UCSD-AML1 (cell line): ENCODE measurements around the gene AQP5.

Experiments
- DNase-seq: peaks from one replicate; lab custom pipeline; 2025; ENCODE audit not compliant: unreplicated experiment; lab: John Stamatoyannopoulos, UW

The AQP5 gene

DNA sequence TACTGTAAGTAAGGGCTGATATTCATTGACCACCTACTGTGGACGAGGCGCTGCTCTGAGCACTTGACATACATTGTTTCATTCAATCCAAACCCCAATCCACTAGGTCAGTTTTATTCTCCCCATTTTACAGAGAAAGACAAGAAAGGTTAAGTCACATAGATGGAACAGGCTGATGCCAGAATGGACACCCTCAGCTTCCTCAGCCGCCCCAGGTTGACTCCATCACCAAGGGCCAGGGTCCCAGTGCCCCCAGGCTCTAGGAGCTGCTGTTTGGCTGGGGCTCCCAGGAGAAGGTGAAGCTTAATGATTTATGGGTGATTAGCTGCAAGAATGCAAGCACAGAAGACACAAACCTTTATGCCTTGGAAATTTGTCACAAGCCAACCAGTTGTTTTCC lies 11.8 kb upstream of the AQP5 start:
- no peak for DNase-seq

DNA sequence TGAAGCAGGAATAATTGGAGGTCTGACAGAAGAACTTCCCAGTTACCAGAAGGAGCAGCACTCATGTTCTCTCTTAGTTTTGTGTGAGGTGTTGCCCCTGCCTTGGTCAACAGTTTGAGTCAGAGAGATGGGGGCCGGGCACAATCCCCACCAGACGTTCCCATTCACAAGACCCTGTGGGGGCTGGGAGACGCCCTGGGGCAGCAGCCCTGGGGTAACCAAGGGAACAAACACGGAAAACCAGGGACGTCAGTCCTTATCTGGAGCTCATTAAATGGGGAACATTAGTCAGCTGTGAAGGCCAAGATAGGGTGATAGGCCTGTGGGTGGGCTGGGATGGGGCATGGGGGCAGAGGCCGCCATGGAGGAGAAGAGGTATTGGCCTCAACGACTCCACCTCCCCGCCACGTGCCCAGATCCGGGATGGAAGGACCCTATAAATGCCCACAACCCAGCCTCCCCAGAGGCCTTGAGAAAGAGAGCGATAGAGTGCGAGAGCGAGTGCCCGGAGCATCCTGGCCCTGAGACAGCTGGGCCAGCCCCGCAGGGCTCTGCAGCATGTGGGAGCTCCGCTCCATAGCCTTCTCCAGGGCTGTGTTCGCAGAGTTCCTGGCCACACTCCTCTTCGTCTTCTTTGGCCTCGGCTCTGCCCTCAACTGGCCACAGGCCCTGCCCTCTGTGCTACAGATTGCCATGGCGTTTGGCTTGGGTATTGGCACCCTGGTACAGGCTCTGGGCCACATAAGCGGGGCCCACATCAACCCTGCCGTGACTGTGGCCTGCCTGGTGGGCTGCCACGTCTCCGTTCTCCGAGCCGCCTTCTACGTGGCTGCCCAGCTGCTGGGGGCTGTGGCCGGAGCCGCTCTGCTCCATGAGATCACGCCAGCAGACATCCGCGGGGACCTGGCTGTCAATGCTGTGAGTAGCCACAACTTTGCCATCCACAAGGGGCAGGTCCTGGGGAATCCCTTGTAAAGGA lies 11.1 kb upstream of the AQP5 start, which contains the start of gene AQP2:
AQP2 (plus strand) TSS at position 465 of the 979 bp plus-strand sequence; CDS start at position 559, 94 bp downstream.
- no peak for DNase-seq

DNA sequence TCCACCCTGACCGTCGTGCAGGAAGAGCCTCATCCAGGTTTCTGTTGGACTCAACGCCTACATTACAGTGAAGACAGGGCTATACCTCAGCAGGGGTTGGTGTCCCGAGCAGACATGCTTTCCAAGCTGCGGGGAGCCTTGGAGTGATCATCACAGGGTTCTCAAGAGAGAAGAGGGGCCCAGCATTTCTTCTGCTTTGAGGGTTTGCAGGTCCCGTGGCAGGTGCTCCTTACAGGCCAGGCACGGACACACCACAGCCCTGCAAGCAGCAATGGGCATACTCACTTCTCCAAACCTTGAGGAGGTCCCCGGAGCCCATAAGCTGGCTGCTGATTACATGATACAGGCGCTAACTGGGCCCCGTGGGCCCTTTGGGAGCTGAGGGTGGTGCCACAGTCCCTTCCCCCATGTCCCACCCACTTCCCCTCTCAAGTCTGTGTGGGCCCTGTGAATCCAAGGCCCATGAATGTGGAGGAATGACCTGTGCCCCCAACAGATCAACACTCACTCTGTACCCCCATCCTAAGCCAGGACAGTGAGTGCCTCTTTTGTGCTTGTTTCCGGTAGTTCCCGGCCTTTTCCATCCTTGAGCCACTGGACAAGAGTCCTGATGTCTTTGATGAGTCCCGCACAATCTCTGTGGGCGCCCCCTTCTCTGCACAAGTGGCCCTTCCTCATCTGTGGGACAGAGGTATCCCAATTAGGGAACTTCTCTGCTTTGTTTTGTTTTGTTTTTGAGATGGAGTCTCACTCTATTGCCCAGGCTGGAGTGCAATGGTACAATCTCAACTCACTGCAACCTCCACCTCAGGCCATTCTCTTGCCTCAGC lies 10.0 kb upstream of the AQP5 start:
- no peak for DNase-seq

DNA sequence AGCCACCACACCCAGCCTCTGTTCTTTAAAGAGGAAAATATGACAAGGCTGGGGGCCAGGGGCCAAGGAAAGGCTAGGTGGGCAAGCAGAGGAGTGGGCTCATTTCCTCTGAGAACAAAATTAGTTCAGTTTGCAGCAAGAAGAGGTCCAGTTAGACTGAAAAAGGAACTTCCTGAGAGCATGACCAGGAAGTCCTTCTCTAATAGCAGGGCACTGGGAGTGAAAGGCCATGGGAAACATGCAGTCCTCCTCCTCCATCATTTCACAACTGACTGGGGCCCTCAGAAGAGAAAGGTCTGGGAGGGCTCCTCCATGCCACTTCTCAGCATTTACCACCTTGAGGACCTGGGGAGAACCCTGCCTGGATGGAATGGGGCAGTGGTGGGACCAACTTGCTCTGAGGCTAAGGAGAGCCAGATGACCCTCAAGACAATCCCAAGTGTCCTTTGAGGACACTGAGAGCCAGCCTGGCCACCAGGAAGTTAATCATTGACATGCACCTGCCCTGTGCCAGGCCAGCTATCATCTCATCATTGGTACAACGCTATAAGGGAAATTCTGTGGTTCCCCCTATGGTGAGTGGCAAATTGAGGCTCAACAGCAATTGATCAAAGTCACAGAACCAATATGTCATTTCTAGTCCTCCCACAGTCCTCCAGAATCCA lies 9.1 kb upstream of the AQP5 start:
- no peak for DNase-seq

DNA sequence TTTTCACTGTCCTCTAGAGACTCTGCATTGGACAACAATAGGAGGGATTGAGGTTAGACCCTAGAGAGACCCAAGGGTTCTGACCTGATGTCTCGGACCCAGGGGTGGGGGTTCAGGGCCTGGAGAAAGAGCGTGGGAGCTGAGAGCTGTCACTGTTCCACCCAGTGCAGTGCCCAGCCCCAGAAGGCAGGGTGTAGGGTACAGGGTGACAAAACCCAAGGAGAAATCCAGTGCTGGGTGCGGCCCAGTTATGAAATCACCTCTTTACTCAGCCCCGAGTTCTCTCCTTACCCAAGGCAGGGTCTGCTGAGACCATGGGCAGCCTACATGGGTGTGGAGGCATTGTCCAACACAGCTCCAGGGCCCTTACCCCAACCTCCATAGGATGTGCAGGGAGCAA lies 8.5 kb upstream of the AQP5 start:
- DNase-seq, result no peak

DNA sequence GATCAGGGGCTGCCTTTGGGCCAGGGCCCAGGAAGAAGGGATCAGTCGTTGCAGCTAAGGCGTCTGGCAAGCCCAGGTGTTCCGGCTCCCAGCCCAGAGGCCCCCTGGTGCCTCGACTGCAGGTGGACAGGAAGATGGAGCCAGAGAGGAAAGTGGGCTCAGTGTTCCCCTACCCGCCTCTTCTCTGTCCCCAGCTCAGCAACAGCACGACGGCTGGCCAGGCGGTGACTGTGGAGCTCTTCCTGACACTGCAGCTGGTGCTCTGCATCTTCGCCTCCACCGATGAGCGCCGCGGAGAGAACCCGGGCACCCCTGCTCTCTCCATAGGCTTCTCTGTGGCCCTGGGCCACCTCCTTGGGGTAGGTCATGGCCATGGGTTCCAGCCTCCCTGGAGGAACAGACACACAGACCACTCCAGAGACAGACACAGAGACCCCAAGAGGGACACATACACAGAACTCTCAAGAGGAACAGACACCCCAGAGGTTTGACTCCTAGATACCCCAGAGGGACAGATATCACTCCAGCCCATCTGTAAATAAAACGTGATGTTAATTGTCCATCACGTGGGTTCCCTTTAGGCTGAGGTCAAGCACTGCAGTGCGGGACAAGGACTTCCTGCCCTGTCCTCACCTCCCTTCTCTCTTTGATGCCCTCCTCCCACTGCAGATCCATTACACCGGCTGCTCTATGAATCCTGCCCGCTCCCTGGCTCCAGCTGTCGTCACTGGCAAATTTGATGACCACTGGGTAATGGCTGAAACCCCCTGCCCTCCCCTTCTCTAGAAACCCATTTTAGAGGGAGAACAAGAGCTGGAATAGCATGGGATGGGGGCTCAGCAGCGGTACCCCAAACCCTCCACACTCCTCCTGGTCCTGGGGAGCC lies 7.5 kb upstream of the AQP5 start:
- no peak for DNase-seq

DNA sequence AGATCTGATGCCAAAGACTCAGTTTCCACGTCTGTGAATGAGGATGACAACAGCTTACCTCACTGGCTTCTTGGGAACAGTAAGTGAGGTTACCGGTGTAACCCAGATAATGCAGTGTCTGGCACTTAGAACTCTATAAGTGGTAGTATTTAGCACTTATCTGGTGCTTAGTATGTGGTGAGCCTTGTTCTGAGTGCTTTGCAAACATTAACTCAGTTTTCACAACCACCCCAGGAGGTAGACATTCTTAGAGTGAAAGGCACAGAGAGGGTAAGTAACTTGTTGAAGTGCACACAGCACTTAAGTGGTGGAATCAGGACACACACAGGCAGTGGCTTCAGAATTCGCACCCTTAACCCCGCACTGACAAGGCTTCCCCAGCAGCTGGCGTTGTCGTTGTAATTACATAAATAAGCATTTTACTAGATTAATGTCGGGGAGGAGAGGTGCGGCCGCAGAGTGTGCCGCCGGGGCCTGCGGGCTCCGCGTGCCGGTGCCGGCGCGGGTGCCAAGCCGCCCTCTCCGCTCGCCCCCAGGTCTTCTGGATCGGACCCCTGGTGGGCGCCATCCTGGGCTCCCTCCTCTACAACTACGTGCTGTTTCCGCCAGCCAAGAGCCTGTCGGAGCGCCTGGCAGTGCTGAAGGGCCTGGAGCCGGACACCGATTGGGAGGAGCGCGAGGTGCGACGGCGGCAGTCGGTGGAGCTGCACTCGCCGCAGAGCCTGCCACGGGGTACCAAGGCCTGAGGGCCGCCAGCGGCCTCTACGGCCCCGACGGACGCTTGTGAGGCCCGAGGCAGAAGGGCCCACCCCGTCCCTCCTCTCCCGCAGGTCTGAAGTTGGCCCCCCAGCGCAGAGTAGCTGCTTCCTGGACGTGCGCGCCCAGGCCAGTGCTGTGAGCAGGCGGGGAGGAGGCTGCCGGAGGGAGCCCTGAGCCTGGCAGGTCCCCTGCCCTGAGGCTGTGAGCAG lies 6.5 kb upstream of the AQP5 start:
- no peak for DNase-seq

DNA sequence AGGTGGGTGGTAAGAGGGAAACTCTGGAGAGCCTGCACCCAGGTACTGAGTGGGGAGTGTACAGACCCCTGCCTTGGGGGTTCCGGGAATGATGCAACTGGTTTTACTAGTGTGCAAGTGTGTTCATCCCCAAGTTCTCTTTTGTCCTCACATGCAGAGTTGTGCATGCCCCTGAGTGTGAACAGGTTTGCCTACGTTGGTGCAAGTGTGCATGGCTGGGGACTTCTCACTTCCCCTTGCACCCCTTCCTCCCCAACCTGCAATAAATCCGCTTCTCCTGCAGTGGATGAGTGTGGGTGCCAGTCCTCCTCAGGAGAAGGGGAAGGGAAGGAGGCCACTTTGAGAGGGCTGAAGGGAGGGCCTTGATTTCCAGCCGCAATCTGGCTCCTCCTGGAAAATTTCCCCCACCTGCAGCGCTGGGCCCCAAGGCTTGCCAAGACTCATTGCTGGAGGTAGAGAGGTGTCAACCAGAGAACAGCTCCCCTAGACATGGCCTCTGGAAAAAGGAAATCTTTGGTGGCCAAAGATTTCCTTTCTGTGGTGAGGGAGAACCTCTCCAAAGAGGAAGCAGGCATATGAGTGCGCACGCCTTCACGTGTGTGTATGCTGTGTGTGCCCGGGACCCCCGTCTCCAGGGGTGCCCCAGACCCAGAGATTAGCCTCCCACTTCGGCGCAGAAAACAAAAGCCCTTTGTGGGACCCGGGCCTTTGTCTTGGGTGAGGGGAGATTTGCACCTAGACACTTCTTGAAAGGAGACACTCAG lies 5.6 kb upstream of the AQP5 start:
- DNase-seq, result peak; percentile 36

DNA sequence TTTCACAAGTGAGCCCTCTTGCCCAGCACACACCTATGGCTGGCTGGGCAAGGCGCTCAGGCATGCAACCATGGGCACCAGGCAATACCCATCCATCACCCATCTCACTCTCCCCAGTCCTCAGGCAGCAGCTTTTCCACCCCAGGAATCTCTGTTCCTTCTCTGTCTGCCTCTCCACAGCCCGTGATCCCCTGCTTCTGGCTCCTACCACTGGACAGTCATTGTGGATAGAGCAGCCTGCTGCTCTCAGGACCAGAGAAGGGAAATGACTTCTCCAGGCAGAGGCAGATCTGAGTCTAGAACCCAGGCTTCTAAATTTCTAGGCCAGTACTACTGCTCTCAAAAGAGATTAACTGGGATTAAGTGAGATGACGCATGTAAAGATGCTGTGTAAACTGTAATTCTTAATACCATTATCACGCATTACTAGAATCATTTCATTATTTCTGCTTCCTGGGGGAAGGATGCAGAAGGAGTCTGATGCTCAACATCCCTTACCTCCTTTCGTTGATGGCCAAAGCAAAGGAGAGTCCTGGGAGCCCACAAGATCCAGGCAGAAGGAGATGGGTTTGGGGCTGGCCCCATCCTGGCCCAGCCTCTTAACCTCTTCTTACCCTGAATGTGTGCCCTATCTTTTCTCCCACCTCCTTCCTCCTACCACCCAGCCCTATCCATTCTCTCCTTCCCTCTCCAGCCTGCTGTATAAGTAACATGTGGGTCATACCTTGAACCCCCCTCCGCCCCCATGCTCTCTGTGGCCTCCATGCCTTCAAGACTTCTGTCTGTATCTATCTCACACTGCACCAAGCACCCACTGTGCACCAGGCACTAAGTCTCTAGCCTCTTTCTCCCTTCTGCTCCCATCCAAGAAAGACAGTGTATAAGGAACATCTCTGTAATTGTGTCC lies 4.8 kb upstream of the AQP5 start:
- no peak for DNase-seq

DNA sequence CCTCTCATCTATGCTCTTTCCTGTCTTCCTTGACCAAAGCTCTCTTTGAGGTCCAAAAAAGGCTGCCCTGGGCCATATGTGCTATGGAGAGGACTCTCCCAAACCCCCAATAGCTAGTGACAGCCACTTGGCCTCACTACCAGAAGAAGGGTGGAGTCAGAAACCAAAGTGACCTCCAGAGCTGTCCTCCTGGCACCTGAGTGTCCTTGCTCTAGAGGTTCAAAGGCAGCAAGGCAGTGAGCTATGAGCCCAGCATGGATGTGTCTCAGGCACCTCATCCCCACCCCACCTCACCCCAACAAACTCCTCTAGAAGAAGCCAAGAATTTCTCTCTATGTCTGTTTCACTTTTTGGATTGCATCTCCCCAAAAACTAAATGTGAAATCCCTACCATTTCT lies 4.1 kb upstream of the AQP5 start:
- no peak for DNase-seq

DNA sequence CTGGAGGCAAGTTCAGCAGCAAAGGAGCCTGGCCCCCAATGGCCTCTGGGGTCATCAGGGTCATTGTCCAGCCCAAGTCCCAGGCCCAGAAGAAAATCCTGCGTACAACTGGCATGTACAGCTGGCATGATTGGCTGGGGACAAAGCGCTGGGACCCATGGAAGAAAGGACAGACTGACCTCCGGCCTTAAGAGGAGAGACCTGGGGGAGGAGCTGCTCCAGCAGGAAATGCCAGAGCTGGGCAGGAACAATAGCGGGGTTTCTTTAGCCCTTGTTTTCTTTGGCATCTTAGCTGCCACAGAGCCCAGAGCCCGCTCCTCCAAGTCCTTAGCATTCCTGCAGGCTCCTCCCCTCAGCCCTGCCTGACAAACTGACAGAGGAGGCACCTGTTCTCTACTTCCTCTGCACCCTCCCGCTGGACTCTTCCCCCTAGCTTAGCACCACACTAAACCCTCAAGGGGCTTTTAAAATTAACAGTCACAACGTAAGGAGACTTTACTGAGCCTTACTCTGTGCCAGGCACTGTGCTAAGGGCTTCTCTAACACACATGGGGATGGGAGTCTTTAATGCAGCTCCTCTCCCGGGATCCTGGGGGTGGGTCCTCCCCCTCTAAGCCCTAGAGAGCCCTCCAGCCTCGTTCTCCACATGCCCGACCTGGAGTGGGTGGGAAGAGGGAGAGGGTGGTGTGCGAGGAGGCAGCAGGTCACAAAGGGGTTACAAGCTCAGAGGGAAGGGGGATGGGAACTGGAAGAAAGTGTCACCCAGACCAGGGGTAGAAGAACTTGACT lies 1.8 kb upstream of the AQP5 start:
- DNase-seq, result no peak

DNA sequence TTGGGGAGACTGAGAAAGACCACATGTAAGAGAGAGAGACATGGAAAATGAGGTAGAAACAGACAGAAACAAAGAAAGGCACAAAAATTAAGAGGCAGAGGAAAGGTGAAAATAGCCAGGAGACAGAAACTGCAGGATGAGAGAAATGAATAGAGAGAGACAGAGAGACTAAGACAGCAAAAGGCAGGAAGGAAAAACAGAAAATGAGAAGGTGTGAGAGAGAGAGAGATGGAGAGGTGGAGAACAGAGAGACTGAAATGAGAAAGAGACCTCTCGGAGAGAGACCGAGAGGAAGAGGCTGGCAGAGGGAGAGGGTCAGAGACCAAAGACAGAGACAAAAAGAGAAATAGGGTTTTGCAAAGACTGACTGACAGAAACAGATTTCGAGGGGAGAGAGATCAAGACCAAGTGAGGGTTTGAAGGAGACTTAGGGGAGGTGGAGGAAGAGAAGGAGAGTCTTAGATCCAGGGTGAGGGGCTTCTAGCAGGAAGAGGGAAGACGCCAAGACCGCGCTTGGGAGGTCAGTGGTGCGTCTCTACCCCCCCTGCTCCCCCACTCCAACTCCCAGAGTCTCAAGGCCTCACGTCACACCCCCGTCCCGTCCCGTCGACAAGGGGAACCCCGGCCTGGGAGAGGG lies 1.1 kb upstream of the AQP5 start:
- DNase-seq, result no peak

DNA sequence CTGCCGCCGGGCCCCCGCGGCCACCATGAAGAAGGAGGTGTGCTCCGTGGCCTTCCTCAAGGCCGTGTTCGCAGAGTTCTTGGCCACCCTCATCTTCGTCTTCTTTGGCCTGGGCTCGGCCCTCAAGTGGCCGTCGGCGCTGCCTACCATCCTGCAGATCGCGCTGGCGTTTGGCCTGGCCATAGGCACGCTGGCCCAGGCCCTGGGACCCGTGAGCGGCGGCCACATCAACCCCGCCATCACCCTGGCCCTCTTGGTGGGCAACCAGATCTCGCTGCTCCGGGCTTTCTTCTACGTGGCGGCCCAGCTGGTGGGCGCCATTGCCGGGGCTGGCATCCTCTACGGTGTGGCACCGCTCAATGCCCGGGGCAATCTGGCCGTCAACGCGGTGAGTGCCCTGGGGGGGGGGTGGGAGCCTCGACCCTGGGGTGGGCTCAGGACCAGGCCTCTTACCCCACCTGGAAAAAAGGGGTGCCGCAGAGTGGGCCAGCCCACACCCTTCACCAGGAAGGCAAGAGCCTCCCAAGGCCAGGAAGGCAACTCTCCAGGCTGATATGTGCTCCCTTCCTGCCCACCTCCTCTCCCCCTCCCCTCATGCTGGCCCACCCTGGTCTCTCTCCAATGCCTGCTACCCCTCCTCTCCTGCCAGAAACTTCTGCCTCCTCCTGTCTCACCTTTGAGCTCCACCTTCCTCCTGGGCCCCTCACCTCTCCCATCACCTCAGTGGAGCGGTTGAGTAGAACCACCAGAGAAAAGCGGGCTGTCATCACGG lies 507 bp downstream of the AQP5 start:
- DNase-seq, result no peak

DNA sequence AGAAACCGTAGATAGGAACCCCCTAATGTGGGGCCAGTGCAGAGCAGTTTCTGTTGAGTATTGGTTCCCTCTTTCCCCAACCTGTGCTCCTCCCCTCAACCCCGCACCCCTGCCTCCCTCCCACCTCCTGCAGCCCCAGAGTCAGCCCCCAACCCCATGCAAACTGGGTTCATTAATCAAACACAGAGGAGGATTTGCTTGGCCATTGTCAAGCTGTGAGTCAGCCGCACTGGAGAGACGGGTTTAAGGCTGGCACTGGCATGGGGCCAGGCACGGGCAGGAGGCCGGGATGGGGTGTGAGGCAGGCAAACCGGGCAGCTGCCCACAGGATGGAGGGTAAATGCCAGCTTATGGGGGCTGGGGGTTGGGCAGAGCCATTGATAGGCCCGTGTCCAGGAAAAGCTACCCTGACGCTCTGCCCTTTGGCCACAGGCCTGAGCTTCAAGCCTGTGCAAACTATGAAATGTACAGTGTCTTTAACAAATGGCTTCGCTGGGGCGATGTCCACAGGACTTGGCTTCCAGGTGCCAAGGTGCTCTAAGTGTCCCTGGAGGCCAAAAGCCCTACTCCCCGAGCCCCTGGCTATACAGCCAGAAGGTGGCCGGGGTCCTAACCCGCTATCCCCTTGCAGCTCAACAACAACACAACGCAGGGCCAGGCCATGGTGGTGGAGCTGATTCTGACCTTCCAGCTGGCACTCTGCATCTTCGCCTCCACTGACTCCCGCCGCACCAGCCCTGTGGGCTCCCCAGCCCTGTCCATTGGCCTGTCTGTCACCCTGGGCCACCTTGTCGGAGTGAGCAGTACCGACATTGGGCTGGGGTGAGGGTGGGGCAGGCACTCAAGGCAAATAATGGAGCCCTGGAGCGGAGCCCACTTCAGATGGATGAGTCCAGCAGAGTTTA lies 1.4 kb downstream of the AQP5 start:
- no peak for DNase-seq
